Activated CD8-positive, alpha-beta memory T cell treated with anti-CD3 and anti-CD28 coated beads, Interleukin-2, amount 50 U/mL, for 24 hours (primary cell): ENCODE measurements around the gene BCAR3.

Source experiments
- DNase-seq: peaks from one replicate; pipeline ENCODE4 v3.0.0-alpha.2; 2020; ENCODE audit errors: extremely low read depth

Gene BCAR3

DNA sequence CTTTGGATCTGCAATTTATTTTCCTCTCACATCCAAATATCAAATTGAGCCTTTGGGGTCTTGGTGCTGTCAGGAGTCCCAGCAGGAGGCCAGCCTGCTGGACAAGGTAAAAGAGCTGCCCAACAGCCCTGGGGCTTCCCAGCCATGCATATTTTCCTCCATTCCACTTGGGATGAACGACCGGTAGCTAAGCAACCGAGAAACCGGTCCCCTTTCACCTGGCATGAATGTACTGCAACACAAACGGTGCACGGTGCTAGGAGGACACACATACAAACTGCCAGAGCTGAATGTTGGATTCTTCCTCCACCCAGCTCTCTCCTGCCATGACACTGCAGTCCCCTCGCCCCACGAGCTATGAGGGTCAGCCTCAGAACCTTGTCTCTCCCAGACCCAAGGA, 42.7 kb downstream of the BCAR3 start:
- DNase-seq, result no peak

DNA sequence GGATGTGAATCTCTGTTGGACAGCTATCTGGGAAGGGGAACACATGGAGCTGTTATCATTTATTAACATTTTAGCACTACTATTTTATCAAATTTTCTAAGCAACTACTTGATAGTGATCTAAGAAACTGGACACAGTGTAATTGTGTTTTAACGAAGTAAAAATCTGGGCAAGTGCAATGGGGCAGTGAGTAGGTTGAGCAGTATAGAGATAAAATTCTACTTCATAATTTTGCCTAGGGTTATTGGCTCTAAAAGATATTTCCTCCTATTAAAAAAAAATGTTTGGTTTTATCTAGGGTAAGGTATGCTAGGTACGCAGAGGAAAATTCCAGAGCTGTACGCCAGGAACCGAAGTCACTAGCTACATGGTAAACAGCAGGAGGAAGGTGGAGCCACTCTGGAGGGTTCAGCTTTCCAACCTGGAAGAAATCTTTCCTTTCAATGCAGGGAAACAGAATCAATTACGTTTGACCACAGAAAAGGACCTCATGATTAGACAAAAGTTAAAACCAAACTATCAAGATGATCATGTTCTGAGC, 43.3 kb downstream of the BCAR3 start:
- DNase-seq, result no peak

DNA sequence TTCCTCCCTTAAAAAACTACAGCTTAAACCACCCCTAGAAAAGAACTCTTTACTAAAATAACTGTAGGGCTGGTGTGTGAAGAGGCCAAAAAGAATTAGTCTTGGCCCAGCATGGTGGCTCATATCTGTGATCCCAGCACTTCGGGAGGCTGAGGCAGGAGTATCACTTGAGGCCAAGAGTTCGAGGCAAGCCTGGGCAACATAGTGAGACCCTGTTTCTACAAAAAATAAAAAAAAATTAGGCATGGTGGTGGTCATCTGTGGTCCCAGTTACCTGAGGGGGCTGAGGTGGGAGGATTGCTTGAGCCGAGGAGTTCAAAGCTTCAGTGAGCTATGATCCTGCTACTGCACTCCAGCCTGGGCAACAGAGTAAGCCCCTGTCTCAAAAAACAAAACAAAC, 44.9 kb downstream of the BCAR3 start:
- no peak for DNase-seq

DNA sequence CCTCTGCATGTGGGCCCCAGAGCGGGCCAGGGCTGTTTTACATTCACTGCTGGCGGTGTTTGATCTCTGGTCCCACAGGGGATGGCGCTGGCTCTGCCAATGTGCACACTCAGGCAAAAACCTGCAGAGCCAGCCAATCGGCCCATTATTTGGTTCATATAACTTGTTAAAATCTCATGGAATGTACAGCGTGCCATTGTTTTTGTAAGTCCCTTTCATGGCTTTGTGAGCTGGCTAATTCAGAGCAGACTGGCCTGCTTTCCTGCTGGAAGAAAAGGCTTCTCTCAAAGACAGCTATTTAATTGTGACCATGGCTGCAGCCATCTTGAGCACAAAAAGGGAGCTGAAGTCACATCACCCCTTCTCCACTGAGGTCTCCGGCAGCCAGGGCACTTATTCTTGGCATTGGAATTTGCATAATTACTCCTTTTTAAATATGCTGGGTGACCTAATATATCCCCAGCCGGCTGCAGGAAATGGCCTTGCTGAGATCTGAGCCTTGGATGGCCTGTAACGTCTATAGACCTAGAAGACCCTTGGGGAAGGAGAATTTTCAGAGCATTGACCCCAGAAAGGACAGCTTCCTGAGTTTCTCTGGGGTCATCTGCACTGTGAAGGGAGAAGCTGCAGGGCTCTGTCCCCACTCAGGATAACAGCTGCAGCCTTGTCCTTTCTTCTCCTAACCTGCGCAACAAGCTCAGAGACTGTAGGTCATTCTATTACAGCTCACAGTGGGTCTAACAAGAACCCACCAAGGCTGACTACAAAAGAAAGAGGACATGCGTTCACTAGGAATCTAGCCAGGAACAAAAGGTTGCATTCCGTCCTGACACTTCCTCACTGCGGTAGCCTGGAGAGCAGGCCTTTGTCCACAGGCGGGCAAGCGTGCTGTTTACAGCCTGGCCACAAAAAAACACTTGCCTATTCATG, 45.8 kb downstream of the BCAR3 start:
- no peak for DNase-seq

DNA sequence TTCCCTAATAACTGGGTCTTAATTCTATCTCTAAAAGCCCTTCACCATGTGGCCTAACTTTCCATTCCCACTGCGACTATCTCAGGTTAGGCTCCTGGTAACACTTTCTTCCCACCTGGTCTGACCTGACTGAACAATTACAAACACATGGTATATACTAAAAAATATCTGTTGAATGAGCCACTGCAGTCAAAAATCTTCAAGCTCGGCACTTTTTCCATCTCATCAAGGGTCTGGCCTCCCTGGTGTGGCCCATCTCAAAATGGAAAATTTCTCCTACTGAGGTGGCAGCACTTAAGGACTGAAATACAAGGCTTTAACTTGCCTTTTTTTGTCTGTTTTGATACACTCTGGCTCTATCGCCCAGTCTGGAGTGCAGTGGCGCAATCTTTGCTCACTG, 48.3 kb downstream of the BCAR3 start:
- DNase-seq, result no peak

DNA sequence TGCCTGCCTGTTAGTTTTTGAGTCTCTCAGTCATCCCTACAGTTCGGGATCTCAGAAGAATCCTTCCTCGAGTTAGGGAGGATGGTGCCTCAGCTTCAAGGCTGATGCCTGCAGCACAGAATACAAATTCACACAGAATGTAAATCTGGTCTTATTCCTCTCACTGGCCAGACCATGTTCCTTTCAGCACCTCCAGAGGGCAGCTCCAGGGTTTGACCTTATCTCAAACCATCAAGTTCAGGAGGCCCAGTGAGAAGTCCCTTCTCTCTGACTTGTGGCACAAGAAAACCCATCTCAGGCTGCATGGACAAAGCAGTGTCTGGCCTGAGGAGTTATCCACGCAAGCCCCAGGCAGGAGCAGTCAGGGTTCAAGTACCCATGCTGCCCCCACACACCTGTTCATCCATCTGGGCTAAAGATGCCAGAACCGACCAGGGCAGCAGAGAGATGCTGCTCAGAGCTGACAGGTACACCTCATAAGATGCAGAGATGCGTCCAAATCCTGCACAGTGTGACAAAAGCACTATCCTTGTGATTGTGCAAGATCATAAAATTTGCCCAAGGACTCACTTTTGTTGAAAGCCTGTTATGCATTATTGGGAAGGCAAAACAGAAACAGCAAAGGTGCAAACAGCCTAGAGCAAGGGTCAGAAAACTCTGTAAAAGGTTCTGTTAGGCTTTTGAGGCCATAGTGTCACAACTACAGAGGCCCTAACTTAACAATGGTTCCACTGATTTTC, 49.8 kb downstream of the BCAR3 start:
- DNase-seq, result no peak

DNA sequence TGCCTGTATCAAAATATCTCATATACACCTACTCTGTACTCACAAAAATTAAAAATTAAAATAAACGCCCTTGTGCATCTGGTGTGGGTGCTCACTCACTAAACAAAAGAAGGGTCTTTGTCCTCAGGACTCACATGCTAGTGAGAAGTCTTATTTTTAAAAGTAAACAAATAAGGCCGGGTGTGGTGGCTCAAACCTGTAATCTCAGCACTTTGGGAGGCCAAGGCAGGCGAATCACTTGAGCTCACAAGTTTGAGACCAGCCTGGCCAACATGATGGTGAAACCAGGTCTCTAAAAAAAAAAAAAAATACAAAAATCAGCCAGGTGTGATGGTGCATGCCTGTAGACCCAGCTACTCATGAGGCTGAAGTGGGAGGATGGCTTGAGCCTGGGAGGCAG, 51.5 kb downstream of the BCAR3 start:
- no peak for DNase-seq

DNA sequence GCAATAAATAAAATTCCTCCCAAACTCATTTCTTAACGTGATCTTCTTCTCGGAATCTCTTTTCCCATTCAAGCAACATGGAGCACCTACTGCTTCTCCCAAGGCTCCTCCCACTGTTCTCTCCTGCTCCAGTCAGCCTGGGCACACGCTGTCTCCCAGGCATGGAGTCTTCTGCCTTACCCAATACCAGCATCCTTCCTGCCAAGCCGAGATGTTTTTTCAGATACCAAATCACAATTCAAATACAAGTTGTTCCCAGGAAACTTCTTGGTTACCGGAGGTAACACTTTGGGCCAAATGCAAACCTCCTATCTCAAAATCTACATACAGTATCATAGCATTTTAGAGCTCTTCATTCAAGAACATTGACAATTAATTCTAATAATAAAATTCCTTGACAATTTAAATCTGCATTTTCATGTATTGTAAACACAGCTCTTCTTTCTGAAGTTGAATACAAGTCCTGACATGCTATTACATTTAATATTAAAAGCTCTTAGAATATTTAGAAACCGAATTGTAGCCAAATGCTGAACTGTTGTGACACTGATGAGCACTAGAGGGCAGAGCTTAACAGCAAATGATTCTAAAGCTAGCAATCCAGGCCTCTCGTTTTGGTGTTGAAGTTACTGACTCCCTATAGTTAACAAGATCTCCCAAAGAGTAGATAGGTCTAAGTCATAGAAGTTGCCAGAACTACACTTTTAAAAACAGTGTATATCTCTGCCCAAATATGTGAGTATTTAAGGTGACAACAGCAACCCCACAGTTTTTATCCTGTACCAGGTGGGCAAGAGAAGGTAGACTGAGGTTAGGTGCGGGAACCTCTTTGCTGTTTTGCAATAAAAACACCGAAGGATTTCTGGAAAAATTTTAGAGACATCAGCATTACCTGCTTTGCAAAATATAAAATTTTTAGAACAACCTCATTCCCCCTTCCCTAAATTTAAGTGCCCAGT, 52.3 kb downstream of the BCAR3 start:
- DNase-seq, result no peak

DNA sequence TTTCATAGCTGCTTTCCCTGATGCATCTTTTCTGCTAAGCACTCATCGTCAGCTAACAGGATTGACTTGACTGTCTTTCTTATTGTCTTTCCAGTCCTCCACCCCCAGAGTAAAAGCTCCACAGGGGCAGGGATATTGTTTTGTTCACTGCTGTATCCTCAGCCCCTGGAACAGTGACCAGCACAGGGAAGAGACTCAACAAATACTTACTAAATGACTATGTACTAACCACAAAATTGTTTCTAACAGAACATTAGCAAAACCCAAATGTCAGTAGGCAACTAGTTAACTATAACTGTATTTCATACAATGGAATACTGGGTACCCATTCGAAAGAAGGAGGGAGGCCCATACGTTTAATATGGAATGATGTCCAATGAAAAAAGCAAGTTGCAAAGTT, 53.0 kb downstream of the BCAR3 start:
- no peak for DNase-seq

DNA sequence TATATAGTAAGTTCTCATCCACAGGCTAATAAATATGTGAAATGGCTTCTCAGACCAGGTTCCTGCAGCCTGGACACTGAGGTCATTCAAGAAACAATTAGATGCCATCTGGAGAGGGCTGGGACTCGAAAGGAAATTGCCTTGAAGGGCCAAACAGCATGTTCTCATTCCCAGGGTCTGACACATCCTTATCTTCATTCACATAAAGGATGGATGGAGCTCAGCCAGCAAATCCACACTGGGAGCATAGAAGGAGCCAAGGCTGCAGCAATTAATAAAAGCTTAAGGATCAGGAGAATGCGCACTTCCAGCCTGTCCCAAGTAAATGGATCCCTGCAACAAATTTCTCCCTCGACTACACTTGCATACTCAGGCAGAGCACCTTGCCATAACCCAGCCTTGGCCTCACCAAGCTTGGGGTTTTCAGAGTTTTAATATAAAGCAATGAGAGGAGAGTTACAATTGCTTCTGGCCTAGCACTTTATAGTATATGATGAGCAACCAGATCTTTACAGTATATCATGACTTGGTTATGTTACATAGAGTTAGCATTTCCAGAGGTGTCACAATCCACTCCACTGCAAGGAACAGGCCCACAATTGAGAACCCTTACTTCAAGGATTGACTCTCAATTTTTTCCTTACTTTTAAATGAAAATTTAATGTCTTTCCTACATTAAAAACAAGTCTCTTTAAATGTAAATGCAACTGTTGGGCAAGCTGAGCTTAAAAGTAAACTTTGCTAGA, 55.9 kb downstream of the BCAR3 start:
- no peak for DNase-seq

DNA sequence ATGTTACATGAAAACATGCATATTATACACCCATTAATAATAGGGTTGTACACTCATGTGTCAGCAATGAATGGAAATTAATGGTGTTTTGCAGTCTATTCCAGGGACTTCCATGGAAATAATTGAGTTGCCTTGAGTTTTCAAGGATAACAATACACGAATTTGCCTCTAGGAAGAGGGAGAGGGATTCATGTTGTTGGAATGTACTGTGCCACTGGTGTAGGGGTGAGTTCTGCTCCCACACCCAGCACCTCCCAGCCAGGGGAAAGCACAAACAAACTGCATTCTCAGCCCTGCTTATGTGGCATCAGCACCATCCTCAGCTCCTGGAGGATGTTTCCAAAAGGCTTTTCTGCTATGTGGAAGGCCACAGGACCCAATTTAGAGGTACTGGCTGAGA, 57.8 kb downstream of the BCAR3 start:
- no peak for DNase-seq

DNA sequence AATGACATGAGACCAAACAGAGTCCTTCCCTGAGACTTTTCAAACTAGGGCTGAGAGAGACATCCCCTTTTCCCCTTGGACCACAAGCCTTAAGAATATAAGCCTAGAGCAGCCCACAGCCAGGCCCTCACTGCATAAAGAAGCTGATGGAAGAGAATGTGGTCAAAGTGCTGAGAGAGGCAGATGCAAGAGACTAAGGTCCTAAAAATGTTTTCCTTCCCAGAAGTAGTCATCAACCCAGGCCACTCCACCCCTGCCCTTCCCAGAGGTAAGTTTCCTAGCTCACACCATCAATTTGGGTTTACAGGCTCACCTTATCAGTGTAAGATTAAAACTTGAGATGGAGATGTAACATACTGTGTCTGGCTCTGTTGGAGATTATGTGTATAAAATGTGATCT, 58.2 kb downstream of the BCAR3 start:
- DNase-seq, result no peak

DNA sequence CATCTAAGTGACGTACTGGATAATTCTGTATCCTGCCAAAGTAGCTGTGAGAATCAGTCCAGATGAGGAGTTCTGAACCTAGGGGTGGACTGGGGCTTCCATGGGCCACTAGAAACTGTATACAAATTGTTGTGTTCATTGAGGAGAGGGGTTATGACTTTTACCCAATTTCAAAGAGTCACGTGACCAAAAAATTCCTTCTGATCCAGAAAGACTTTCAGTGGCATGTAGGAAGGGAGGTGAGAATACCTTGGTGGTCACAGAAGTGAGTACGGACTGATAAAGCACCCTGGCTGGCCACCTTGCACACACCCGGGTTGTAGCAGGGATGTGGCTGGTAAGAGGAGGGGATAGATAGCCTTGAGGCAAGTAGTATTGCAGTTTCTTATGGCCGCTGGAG, 60.4 kb downstream of the BCAR3 start:
- no peak for DNase-seq

DNA sequence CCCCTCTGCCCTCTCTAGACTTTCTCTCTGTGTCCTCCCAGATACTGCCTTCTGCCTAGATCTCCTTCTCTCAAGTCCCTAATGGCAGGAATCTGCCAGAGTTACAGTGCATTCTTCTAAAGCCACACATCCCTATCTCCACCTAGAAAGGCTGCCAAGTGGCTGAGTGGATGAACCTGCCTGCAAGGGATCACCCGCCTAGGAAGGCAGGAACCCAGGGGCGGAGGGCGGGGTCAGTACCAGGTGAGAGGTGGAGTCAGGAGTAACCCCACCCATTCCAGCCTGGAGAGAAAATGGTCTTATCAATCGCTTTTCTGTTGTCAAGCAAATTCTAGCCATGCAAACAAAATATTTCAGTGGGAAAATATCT, 60.8 kb downstream of the BCAR3 start:
- DNase-seq, result no peak

DNA sequence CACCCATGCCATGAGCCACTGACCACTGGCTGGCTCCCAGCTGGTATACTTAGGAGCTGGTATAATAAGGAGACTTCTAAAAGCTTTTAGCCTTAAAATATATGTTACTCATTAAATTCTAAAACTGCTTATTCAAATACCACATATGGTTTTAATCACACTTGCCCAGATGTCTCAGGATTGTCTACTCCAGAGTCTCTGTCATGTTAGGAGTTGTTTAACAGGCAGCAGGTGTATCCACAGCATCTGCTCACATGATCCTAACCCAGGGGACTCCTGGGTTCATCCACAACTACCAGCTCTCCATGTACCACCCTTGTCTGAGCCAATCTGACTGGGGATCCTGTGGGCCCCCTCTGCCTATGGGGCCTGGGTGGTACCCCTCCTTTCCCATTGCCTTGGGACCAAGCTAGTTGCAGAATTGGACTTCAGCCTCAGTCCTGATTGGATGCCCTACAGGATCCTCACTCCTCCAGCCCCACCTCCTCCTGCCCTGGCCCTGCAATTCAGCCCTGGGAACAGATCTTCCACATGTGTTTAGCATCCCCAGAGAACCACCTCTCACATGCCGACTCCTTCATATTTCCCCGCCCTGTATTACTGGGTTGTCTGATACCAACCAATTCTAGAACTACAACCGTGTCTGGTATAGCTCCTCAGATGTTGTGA, 61.3 kb downstream of the BCAR3 start:
- no peak for DNase-seq

DNA sequence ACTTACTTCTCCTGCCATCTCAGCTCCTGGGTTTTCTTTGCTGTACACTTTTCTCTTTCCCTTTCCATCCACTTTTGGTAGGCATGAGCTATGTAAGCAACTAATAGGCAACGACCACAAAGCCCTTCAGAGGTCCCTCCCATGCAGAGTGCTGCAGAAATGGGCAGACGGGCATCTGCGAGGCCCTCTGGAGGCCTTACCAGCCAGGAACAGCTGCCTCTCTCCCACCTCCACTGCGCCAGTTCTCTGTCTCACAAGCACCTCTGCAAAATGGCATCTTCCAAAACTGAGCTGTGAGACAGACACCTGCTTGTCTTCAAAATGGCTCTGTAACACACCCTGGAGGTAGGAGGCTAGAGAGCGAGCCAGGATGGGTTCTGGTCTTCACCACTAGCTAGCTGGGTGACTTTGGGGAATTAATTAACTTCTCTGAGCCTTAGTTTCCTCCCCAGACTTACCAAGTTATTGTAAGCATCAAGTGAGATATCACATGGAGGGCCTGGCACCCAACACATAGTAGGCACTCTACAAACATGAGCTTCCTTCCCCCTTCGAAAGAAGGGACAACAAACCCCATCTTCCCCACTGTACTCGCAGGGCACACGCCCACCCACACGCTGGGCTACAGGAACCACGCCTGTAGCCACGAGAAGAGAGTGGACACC, 62.0 kb downstream of the BCAR3 start:
- no peak for DNase-seq

DNA sequence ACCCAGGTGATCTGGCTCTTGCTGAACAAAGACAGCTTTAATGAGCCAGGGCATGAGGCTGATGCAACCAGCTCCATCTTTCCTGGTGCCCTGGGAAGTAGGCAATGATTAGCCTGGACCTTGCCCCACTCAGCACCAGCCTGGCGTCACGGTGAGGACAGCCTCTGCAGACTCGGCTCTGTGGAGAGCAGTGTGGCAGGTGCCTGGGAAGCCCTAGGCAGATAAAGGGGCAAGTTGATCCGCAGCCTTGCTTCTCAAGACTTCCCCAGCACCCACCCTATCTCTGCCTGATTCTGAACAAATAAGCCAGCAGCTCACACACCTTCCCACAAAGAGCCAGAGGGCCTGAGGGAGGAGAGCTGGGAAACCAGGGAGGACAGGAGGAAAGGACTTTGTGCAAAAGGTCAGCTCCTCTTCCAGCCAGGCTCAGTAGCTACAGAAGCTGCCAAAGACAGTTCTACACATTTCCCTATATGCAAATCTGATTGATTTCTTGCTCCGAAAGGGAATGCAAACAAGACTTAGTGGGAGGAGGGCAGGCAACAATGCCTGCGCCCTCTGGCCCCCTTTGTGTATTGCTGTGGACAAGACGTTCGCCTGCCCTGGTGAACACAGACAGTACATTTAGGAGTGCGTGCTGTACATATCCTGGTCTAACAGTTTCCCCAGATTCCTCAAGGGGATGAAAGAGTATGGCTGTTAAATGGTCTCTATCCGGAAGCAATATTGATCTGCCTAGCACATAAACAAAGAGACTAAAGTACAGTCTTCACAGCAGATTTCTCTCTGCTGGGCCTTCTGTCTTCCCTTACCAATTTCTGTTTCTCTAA, 63.8 kb downstream of the BCAR3 start:
- DNase-seq, result no peak

DNA sequence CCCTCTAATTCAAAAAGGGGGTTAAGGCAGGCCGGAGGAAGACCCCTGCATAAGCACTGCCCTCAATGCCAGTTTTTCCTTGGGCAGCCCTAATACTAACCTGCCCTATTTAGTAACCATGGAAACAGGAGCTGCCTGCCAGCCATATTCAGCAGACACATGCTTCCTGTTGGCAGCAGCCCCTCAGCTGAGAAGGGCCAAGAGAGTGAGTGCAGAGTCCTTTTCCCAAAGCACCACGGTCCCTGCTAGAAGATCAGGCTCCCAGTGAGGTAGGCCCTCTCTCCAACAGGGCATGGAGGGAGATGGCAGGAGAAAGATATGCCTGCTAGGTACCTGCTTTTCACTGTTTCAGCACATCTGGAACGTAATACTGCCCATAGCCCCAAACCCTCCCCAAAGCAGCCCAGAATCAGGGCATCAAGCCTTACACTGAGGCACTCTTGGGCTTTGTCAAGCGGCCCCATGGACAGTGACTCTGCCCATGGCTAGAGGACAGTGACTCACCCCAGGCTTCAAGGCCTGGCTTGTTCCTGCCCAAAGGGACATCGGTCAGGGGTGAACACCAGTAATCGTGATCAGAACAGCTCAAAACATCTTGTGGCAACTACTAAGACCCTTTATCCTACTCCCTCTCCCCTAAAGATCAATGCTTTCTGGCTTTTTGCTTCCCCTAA, 64.5 kb downstream of the BCAR3 start:
- no peak for DNase-seq
